ENCODE results near the gene MAPK10.
A peak's percentile ranks its signal among the peaks of the same experiment; 100 is the strongest.
"Not testable (repeated sequence)": the region's sequence is repeated elsewhere in the genome, so short reads cannot be mapped to it uniquely, and the experiment has no call there.

The MAPK10 gene

GRCh38 chr4:86184901-86185285 is 175.0 kb downstream of the MAPK10 start:
- DNase-seq (ENCODE audit: low read depth, low spot score): no peak

- DNase-seq (ENCODE audit: low read depth, low spot score): no peak
Observed at GRCh38 chr4:86184216-86184900, 175.5 kb downstream of the MAPK10 start.

GRCh38 chr4:86181585-86181984 is 178.3 kb downstream of the MAPK10 start:
- no peak for DNase-seq (ENCODE audit: low read depth, low spot score)

- no peak for DNase-seq (ENCODE audit: low read depth, low spot score)
Observed at GRCh38 chr4:86178211-86178610, 181.6 kb downstream of the MAPK10 start.

GRCh38 chr4:86174506-86174905 is 185.3 kb downstream of the MAPK10 start:
- DNase-seq (ENCODE audit: low read depth, low spot score): no peak

- not testable (repeated sequence) for DNase-seq (ENCODE audit: low read depth, low spot score)
Observed at GRCh38 chr4:86168335-86168734, 191.5 kb downstream of the MAPK10 start.

- no peak for DNase-seq (ENCODE audit: low read depth, low spot score)
Observed at GRCh38 chr4:86160426-86160825, 199.4 kb downstream of the MAPK10 start.

- DNase-seq (ENCODE audit: low read depth, low spot score): no peak
Observed at GRCh38 chr4:86159216-86159615, 200.6 kb downstream of the MAPK10 start.

- no peak for DNase-seq (ENCODE audit: low read depth, low spot score)
Observed at GRCh38 chr4:86156531-86156930, 203.3 kb downstream of the MAPK10 start.

GRCh38 chr4:86155766-86156165 is 204.1 kb downstream of the MAPK10 start:
- no peak for DNase-seq (ENCODE audit: low read depth, low spot score)

- DNase-seq (ENCODE audit: low read depth, low spot score): no peak
Observed at GRCh38 chr4:86152454-86152853, 207.4 kb downstream of the MAPK10 start.

- DNase-seq (ENCODE audit: low read depth, low spot score): no peak
Observed at GRCh38 chr4:86151196-86151595, 208.7 kb downstream of the MAPK10 start.

- no peak for DNase-seq (ENCODE audit: low read depth, low spot score)
Observed at GRCh38 chr4:86141161-86141560, 218.7 kb downstream of the MAPK10 start.

GRCh38 chr4:86132468-86132867 is 227.4 kb downstream of the MAPK10 start:
- DNase-seq (ENCODE audit: low read depth, low spot score): no peak

- DNase-seq (ENCODE audit: low read depth, low spot score): no peak
Observed at GRCh38 chr4:86131456-86131855, 228.4 kb downstream of the MAPK10 start.

GRCh38 chr4:86130160-86130933 is 229.5 kb downstream of the MAPK10 start:
- no peak for DNase-seq (ENCODE audit: low read depth, low spot score)

- no peak for DNase-seq (ENCODE audit: low read depth, low spot score)
Observed at GRCh38 chr4:86129546-86129945, 230.3 kb downstream of the MAPK10 start.

- no peak for DNase-seq (ENCODE audit: low read depth, low spot score)
Observed at GRCh38 chr4:86122404-86122803, 237.4 kb downstream of the MAPK10 start.

GRCh38 chr4:86118711-86119110 is 241.1 kb downstream of the MAPK10 start:
- DNase-seq (ENCODE audit: low read depth, low spot score): no peak

- no peak for DNase-seq (ENCODE audit: low read depth, low spot score)
Observed at GRCh38 chr4:86117705-86118302, 242.0 kb downstream of the MAPK10 start.

GRCh38 chr4:86114563-86114962 is 245.3 kb downstream of the MAPK10 start:
- no peak for DNase-seq (ENCODE audit: low read depth, low spot score)

GRCh38 chr4:86108834-86109233 is 251.0 kb downstream of the MAPK10 start:
- no peak for DNase-seq (ENCODE audit: low read depth, low spot score)

GRCh38 chr4:86108137-86108536 is 251.7 kb downstream of the MAPK10 start:
- peak; percentile 12 for DNase-seq (ENCODE audit: low read depth, low spot score)
